RKO (cell line): ENCODE results near the gene APOL1.
A peak's percentile ranks its signal among the peaks of the same experiment; 100 is the strongest.
"Not testable (repeated sequence)": the region's sequence is repeated elsewhere in the genome, so short reads cannot be mapped to it uniquely, and the experiment has no call there.

Source experiments
- DNase-seq: peaks from one replicate; pipeline ENCODE4 v3.0.0-alpha.2; 2016; ENCODE audit warnings: low spot score

The APOL1 gene

DNA sequence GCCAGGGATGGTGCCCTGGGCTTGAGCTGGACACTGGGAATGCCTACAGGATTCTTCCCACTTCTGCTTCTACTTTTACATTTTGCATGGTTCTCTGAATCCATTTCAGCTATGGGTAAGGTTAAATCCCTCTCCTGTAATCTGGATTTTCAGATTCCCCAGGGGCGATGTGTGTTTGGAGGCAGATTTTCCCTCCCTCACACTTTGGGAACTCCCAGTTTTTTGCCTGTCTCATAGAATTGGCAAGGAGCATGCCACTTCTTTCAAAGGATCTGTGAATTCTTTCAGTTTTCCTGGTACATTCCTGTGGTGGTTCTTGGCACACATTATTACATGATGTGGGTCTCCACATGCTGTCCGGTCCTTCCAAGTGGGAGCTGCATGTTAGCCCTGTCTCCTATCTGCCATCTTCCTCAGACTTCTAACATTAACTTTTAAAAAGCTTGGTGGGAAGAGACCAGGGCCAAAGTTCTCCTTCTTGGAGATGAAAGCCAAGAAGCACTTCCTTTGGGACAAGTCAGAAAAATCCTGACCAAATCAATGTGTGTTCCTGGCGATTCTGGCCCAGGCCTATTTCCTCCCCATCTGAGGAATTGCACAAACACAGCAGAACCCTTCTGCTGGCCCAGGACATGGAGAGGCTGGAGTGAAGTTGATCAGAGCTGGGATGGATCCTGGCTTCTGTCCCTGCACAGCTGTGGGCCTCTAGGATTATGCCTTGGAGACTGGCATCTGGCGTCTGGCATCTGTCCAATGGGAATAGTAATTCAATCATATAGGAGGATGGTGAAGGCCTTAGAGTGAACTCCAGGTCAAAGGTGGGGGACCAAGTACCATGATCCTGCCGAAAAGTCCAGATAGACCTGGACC lies 8.2 kb upstream of the APOL1 start:
- DNase-seq, result no peak

DNA sequence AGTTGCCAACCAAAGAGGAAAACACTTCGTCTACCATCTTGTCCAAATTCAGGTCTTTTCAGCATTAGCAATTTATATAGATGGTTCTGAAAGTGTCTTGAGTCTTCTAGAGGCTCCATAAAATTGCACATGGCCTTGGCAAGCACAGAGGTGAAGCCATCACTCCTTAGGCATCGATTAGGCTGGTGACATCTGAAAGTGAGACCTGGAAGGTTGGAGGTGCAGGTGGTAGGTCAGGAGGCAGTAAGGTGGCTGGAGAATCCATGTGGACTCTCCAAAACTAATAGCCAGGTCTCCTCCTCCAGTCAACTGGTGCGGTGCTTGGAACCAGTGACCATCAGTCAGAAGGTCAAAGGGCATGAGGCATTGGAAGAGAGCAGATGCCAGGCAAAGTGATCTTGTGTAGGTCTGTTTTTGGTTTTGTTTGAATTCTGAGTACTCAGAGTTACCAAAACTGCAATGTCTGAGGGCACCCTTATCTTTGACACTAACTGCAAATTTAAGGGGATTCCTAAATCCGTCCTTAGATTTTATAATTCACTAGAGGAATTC lies 7.1 kb upstream of the APOL1 start:
- no peak for DNase-seq

DNA sequence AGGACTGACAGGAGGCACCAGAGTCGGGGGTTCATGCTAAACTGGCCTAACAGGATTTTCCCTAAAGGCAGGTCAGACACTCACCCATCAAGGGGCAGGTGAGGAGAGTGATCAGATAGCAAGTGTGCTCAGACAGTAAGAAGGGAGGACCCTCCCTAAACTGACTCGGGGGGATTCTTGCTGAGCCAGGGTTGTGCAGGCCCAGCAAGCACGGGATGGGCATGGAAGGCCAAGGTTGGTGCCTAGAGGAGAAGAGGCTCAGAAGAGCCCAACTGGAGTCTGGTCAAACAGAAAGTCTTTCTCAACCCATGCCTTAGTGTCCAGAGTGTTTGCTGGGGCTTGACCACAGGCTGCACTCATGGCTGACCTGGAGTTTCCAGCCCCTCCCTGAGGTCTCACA lies 6.2 kb upstream of the APOL1 start:
- no peak for DNase-seq

DNA sequence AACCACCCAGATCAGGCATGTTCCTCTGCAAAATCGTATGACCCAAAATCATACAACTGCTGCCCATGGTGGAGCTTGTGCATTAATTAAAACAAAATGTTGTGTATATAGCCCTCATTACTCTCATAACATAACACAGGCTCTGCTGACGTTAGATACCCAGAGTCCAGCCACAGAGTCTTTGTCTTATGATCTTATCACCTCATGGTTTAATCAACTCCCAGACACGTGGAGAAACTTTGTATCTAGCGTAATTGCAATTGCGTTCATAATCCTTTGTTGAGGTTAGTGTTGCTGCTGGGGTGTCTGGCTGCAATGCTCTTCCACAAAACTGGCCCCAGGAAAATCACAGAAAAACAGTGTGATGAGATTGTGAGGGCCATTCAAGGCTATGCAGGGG lies 5.0 kb upstream of the APOL1 start:
- DNase-seq, result no peak

DNA sequence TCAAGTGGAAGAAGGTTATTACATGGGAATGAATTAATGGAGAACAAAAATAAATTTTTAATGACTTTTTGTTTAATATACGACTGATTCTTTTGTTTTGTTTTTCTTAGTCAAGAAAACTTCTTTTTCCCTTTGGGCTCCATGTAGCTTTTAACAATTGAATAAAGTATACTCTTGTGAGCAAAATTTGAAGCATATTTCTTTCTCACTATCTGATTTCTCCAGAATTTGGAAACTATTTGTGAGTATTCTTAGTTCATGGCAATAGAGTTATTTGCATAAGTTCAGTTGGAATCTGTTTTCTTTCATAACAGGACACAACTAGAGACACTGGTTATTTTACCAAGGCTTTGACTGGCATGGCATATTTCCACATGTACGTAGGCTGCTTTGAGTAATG lies 3.8 kb upstream of the APOL1 start:
- no peak for DNase-seq

DNA sequence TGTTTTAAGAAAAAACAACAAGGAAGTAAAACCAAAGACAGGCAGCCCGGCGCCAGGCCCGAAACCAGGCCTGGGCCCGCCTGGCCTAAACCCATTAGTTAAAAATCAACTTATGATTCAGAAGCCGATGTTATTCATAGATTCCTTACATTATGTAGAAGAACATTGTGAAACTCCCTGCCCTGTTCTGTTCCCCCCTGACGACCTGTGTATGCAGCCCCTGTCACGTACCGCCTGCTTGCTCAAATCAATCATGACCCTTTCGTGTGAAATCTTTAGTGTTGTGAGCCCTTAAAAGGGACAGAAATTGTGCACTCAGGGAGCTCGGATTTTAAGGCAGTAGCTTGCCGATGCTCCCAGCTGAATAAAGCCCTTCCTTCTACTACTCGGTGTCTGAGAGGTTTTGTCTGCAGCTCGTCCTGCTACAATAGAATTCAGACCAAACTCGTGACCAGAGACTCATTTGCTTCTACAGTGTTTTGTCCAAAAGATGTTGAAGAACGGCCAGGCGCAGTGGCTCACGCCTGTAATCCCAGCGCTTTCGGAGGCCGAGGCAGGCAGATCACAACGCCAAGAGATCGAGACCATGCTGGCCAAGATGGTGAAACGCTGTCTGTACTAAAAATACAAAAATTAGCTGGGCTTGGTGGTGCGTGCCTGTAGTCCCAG lies 2.5 kb upstream of the APOL1 start:
- not testable (repeated sequence) for DNase-seq

DNA sequence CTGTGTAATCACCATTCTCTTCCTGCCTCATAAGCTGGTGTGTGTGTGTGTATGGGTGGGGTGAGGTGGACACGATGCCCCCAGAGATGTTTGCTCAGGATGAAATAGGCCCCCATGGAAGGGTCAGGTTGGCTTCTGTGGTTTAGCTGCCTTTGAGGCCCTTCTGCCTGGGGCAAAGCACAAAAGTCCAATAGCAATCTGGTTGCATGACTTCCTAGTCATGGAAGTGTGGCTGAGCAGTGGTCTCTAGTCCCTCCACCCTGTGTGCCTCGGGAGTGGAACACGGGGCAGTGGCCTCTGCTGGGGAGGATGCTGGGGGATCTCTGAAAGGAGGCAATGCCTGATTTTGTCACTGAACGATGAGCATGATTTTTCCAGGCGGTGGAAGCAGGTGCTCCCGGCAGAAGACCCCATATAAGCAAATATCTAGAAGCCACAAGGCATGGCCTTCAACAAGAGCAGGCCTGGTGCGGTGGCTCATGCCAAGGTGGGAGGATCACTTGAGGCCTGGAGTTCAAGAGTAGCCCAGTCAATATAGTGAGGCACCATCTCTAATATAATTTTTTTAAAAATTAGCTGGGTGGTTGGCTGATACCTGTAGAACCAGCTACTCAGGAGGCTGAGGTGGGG lies 839 bp upstream of the APOL1 start:
- not testable (repeated sequence) for DNase-seq

DNA sequence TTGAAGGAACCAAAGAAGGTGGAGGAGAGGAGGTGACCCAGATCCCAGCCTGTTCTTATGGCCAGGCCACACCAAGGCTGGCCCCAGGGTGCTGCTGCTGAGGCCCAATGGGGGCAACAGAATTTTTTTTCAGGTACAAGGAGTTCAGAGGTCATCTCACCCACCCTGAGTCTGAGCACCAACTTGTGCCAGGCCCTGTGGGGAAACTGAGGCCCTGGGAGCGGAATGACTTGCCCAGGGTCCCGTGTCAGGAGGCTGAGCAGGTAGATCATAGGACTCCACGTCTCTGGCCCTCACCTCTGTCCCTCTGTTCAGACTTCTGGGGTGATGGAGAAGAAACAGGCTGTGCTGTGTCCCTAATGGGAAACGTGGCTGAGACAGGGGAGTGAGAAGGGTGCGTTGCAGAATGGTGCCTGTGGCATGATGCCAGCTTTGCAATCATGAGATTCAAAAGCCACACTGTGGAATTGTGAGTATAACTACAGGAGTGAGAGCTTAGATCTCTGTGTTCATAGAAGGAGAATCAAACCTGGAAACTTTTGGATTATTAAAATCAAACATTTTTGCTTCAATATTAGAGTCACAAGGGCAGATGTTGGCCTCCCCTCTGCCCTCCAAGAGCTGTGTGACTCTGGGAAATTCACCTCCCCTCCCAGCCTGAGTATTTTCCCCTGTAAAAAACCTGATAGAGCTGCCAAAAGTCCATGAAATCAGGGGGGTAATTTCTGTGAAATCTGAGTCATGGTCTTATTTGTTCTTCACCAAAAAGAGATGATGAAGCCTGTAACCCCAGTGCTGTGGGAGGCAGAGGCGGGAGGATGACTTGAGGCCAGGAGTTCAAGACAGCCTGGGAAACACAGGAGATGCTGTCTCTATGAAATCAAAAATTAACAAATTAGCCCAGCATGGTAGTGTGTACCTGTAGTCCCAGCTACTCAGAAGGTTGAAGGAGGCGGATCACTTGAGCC lies 874 bp downstream of the APOL1 start:
- no peak for DNase-seq

DNA sequence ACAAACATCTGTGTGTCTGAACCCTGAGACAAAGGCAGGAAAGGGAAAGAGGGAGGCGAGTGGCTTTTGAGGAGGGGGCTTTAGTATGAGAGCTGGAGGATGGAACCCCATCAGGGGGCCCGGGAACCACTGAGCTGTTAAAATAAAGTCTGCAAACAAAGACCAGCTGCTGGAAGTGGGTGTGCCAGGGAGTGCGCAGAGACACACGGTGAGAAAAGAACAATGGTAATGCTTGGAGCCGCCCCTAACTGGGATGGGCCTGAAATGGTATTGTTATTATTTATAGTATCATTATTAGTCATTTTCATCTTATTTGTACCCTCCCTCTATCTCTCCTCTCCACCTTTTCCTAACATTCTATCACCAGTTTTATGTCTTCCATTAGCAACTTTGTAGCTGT lies 2.6 kb downstream of the APOL1 start:
- DNase-seq, result not testable (repeated sequence)

DNA sequence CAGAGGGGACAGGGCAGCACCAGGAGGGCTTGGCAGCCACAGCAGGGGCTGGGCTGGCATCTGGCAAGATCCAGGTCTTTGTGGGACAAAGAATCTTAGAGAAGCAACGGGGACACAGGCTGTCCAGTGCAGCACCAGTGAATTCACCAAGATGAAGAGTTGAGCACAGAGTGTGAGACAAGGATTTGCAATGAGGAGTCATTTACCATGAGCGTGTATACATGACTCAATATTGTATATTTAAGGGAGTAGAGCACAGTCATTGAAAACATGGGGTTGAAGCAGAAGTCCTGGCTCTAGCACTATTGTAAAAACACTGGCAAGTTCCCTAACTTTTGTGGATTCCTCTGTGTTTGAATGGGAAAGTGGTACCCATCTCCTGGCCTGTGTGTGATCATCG lies 3.5 kb downstream of the APOL1 start:
- DNase-seq, result peak; percentile 23

DNA sequence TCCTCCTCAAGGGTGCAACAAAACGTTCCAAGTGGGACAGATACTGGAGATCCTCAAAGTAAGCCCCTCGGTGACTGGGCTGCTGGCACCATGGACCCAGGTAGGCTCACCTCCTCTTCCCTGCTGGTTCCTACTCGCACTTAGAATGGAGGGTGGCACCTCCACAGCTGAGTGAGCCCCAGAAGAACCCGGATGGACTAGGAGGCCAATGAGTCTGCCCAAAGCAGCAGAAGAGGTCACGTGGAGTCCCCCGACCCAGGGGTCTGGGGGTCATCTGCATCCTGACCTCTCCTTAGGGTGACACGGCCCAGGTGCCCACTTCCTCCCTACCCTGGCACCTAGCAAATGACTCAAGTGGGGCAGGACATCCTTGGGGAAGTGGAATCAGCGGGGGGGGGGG lies 4.4 kb downstream of the APOL1 start:
- DNase-seq, result no peak

DNA sequence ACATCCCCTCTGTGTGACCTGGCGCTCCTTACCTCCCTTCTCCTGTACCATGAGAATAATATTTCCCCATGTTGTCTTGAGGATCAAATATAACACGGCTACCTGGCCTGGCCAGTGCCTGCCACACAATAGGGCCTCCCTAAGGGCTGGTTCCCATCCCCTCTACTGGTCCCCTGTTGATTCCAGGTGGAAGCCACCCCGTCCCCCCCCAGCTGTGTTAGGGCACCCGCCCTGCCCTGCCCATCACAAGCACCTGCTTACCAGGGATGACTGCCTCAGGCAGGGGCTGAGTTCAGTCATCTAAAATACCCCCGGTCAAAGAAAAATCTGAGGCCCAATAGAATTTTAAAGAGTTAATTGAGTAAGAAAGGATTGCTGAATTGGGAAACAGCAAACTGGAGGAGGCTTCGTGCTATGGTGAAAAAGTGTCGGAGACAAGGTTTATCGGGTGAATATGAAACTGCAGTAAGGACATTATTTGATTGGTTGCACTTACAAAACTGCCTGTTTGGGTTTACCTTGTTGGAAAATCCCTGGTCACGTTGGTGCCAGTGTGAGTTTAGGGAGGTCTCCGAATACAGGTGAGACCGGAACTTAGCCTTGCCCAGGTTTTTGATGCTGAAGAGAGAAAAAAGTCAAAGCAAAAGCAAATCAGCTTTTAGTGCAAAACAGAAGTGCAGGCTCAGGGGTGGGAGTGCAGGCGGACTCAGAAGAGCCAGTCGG lies 5.2 kb downstream of the APOL1 start:
- DNase-seq, result no peak

DNA sequence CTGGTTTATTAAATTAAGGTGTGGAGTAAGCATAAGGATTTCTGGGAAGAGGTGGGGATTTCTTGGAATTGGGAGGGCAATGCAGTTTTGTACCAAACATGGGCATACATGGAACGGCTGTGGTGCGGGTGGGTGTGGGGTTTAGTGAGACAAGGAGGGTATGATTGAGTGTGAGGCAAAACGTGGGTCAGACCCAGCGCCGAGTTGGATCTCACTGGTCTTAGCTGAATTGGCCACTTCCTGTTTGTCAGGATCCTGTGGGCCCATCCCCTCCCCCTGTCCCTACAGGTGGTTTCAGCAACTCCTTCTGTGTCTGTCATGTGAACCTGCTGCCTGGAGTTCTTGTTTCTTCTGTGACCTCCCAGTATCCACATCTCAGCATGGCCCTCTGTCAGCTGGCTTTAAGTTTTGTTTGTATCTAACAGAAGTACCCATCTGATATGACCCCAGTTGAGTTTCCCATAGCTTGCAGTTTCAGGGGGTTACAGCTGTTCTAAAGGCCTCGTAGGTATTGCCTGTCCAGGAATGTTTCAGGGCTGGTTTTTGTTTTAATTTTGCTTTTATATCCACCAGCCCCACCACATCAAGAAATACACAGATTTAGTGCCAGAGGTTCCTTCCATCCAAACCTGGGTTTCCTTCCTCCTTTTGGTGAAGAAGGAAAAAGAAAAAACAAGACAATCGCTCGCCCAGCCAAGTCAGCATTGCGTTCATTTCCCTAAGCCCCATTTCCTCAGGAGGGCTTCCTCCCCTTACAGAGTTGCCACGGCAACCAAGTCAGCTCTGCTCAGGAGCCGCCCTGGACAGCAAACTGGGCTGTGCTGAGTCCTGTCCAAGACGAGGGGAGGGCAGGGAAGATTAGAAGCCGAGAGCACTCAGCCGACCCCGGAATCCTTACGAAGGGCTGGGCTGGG lies 6.0 kb downstream of the APOL1 start:
- DNase-seq, result no peak

DNA sequence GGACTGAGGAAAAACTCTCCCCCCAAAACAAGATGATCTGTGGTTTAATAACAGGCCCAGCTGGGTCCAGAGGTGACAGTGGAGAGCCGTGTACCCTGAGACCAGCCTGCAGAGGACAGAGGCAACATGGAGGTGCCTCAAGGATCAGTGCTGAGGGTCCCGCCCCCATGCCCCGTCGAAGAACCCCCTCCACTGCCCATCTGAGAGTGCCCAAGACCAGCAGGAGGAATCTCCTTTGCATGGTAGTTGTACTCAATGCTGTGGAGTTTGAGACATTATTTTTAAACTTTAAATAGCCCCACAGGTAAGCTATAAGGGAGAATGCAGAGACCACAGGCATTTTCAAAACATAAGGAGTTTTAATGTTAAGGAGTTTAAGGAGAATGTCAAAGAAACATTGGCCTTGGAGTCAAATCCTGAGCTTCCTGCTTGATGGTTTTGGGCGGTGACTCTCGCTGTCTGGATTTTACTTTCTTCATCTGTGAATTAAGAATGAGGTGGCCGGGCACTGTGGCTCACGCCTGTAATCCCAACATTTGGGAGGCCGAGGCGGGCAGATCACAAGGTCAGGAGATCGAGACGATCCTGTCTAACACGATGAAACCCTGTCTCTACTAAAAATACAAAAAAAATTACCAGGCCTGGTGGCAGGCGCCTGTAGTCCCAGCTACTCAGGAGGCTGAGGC lies 6.8 kb downstream of the APOL1 start:
- DNase-seq, result no peak

DNA sequence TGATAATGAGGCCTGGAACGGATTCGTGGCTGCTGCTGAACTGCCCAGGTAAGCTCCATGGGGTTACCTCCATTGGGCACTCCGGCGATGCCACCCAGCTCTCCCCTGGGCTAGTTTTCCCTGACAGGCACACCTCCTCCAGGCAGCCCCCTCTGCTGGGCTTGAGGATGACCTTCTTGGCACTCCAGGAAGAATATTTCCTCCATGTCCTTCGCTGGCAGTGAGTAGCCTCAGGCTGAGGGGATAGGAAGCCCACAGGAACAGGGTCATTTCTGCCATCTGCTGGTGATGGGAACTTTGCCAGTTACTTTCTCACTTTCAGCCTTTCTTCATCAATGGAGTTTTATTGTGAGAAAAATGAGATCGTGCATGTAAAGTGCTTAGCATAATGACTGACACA lies 8.7 kb downstream of the APOL1 start:
- DNase-seq, result not testable (repeated sequence)

DNA sequence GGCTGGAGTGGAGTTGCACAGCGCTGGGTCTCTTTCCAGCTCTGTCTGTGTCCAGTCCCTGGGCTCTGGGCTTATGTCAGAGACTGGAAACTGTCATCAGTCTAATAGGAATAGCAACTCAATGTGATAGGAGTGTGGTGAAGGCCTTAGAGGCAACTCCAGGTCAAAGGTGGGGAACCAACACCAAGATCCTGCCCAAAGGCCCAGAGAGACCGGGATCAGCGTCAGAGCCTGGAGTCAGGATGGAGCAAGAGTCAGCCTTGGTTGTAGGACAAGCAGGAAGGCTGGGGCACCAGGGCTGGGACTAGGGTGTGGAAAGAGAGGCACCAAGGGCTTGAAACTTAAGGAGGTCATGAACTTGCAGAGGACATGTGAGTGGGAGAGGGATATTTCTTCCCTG lies 9.4 kb downstream of the APOL1 start:
- DNase-seq, result not testable (repeated sequence)

DNA sequence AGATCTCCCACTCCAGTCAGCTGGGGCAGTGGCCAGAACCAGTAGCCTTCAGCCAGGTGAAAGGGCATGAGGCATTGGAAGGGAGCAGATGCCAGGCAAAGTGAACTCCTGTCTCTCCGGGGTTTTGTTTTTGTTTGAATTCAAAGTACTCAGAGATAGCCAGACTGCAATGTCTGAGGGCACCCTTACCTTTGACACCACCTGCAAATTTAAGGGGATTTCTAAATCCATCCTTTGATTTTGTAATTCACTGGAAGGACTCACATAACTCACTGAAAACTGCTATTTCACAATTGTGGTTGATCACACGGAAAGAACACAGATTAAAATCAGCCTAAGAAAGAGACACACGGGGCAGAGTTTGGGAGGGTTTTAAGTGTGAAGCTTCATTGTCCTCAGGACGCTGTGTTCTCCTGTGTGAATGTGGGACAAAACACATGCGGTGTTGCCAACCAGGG lies 10.3 kb downstream of the APOL1 start:
- DNase-seq, result not testable (repeated sequence)

DNA sequence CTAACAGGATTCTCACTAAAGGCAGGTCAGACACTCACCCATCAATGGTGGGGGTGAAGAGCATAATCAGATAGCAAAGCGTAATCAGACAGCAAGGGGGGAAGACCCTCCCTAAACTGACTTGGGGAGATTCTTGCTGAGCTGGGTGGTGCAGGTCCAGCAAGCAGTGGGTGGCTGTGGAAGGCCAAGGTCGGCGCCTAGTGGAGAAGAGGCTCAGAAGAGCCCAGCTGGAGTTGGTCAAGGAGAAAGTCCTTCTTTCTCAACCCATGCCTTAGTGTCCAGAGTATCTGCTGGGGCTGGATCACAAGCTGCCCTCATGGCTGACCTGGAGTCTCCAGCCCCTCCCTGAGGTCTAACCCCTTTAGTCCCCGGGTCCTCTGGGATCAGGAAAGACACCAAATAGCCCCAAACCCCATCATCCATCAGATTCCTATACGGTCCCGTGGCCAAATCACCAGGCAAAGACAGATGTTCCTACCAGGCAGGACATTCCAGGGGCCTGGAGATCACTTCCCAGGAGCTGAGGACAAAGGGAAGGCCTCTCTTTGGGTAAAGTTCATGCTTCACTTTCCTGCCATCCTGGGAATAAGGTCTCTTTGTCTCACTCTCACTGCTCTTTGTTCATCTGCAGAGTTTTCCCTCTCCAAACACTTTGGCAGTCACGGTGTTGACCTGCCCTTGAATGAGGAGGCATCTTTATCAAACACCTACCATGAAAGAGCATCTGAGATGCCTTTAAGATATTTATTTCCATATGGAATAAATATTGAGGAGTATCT lies 11.1 kb downstream of the APOL1 start:
- DNase-seq, result not testable (repeated sequence)
